H1 (cell line): ENCODE data around the gene KCNB1. TPM values are rescaled to one million over a fixed set of nuclear protein-coding genes. Genes with fewer than 3 reads are reported as not detected.

Experiments
- CTCF ChIA-PET: fragments of 300-600 bp; sonication (Branson Sonifier 250); formaldehyde crosslinking; loops from one replicate; lab custom pipeline; 2021; ENCODE audit not compliant: partially characterized antibody; lab: Charles Lee
- POLR2A ChIA-PET: fragments of 300-600 bp; sonication (Branson Sonifier 250); formaldehyde crosslinking; loops from one replicate; lab custom pipeline; 2021; ENCODE audit warnings: inconsistent platforms; ENCODE audit not compliant: partially characterized antibody; lab: Charles Lee
- DNase-seq, 2 experiments: peaks; one replicate each; pipeline versions ENCODE4 v3.0.0 to v3.0.0-alpha.2; 2010 to 2022; ENCODE audit warnings: low spot score in 2 of 2, low read depth in 1 of 2, mixed read lengths in 1 of 2
- FAIRE-seq: peaks from 2 replicates; lab custom pipeline; 2011; peaks lifted over from hg19 to GRCh38; lab: Jason Lieb, UNC
- H2AFZ ChIP-seq: 2 replicates; pipeline ENCODE4 v1.8.1; 2012; ENCODE audit warnings: low read length, inconsistent platforms
- H2AK5ac ChIP-seq: 2 replicates; pipeline ENCODE4 v1.6.1; 2013; ENCODE audit warnings: low read depth, low read length
- H2BK120ac ChIP-seq: replicated peaks from 2 replicates; pipeline ENCODE3; 2013; ENCODE audit warnings: low read depth, low read length, inconsistent platforms
- H2BK12ac ChIP-seq: 2 replicates; pipeline ENCODE4 v1.6.1; 2013; ENCODE audit warnings: low read depth, low read length
- H2BK15ac ChIP-seq: 2 replicates; pipeline ENCODE4 v1.6.1; 2013; ENCODE audit warnings: low read length
- H2BK20ac ChIP-seq: 2 replicates; pipeline ENCODE4 v1.6.1; 2013; ENCODE audit warnings: low read length
- H2BK5ac ChIP-seq: 2 replicates; pipeline ENCODE4 v1.6.1; 2013; ENCODE audit warnings: low read depth, low read length
- H3K14ac ChIP-seq: 2 replicates; pipeline ENCODE4 v1.6.1; 2013; ENCODE audit warnings: inconsistent platforms; ENCODE audit not compliant: insufficient read length
- H3K18ac ChIP-seq: 2 replicates; pipeline ENCODE4 v1.6.1; 2013; ENCODE audit warnings: low read length; ENCODE audit errors: extremely low read depth
- H3K23ac ChIP-seq: 2 replicates; pipeline ENCODE4 v1.6.1; 2013; ENCODE audit warnings: inconsistent platforms; ENCODE audit not compliant: insufficient read length
- H3K23me2 ChIP-seq: 2 replicates; pipeline ENCODE4 v1.6.1; 2013; ENCODE audit warnings: low read depth, low read length
- H3K27ac ChIP-seq: 2 replicates; pipeline ENCODE4 v1.6.1; 2011; ENCODE audit warnings: low read depth, low read length, inconsistent platforms
- H3K27me3 ChIP-seq, 4 experiments: replicated peaks in 1 of 4; 1 replicate in 1 of 4; 2 replicates in 3 of 4; pipeline versions ENCODE4 v1.6.1 to v1.8.1; 2011 to 2013; ENCODE audit warnings: low read length in 3 of 4, mild to moderate bottlenecking in 3 of 4, inconsistent platforms in 2 of 4, mixed read lengths in 2 of 4, moderate library complexity in 1 of 4; ENCODE audit not compliant: control insufficient read depth in 3 of 4, insufficient read depth in 3 of 4; ENCODE audit errors: extremely low read depth in 1 of 4
- H3K36me3 ChIP-seq, 4 experiments: 2 replicates each; pipeline versions ENCODE4 v1.6.1 to v1.8.1; 2011 to 2013; ENCODE audit warnings: mild to moderate bottlenecking in 4 of 4, low read length in 3 of 4, moderate library complexity in 2 of 4, control low read depth in 1 of 4, inconsistent platforms in 1 of 4; ENCODE audit not compliant: insufficient read depth in 4 of 4, control insufficient read depth in 2 of 4
- H3K4ac ChIP-seq: replicated peaks from 2 replicates; pipeline ENCODE3; 2013; ENCODE audit warnings: low read length, low read depth, mixed read lengths, inconsistent platforms; ENCODE audit not compliant: insufficient read length
- H3K4me1 ChIP-seq, 4 experiments: replicated peaks in 1 of 4; 1 replicate in 1 of 4; 2 replicates in 3 of 4; pipeline versions ENCODE4 v1.6.1 to v1.8.1; 2011 to 2013; ENCODE audit warnings: low read length in 3 of 4, inconsistent platforms in 2 of 4, mixed read lengths in 1 of 4; ENCODE audit not compliant: insufficient read depth in 4 of 4, control insufficient read depth in 3 of 4
- H3K4me2 ChIP-seq, 2 experiments: 2 replicates each; pipeline versions ENCODE4 v1.6.1 to v1.8.1; 2011 to 2013; ENCODE audit warnings: low read depth in 2 of 2, low read length in 2 of 2, control low read depth in 1 of 2, inconsistent platforms in 1 of 2, mild to moderate bottlenecking in 1 of 2; ENCODE audit not compliant: insufficient read depth in 1 of 2
- H3K4me3 ChIP-seq, 4 experiments: fragments of 200-600, 300-600 bp in 1 of 4; sonication (generic), shearing (Covaris generic), sonication (Bioruptor Twin) in 1 of 4; 2 replicates each; pipeline versions ENCODE4 v1.5.1 to v1.8.1; 2011 to 2016; ENCODE audit warnings: low read length in 4 of 4, low read depth in 3 of 4, control low read depth in 2 of 4, inconsistent platforms in 2 of 4, mild to moderate bottlenecking in 2 of 4, mixed read lengths in 1 of 4, moderate library complexity in 1 of 4; ENCODE audit not compliant: insufficient read depth in 2 of 4; ENCODE audit errors: extremely low read depth in 1 of 4
- H3K56ac ChIP-seq: replicated peaks from 2 replicates; pipeline ENCODE3; 2013; ENCODE audit warnings: low read depth, mild to moderate bottlenecking, mixed read lengths, low read length, inconsistent platforms; ENCODE audit not compliant: insufficient read length
- H3K79me1 ChIP-seq: 2 replicates; pipeline ENCODE4 v1.6.1; 2013; ENCODE audit warnings: low read depth, low read length, control low read depth
- H3K79me2 ChIP-seq, 2 experiments: 2 replicates each; pipeline versions ENCODE4 v1.6.1 to v1.8.1; 2012 to 2013; ENCODE audit warnings: low read length in 2 of 2, mild to moderate bottlenecking in 2 of 2, inconsistent platforms in 1 of 2; ENCODE audit not compliant: insufficient read depth in 2 of 2, control insufficient read depth in 1 of 2
- H3K9ac ChIP-seq, 4 experiments: replicated peaks in 1 of 4; 1 replicate in 1 of 4; 2 replicates in 3 of 4; pipeline versions ENCODE4 v1.6.1 to v1.8.1; 2011 to 2013; ENCODE audit warnings: low read depth in 3 of 4, low read length in 3 of 4, control low read depth in 2 of 4, mild to moderate bottlenecking in 2 of 4, moderate library complexity in 2 of 4, inconsistent platforms in 1 of 4; ENCODE audit errors: extremely low read depth in 1 of 4
- H3K9me3 ChIP-seq, 2 experiments: 2 replicates each; pipeline versions ENCODE4 v1.6.1 to v1.8.1; 2012 to 2013; ENCODE audit warnings: mild to moderate bottlenecking in 2 of 2, moderate library complexity in 2 of 2, control low read depth in 1 of 2, inconsistent platforms in 1 of 2, low read depth in 1 of 2, low read length in 1 of 2, mixed read lengths in 1 of 2; ENCODE audit not compliant: insufficient read depth in 2 of 2
- H4K20me1 ChIP-seq, 2 experiments: replicated peaks in 1 of 2; 2 replicates each; pipeline versions ENCODE3 to v1.8.1; 2011 to 2013; ENCODE audit warnings: inconsistent platforms in 2 of 2, low read length in 2 of 2, mild to moderate bottlenecking in 1 of 2; ENCODE audit not compliant: insufficient read depth in 2 of 2, control insufficient read depth in 1 of 2
- H4K5ac ChIP-seq: 2 replicates; pipeline ENCODE4 v1.6.1; 2013; ENCODE audit warnings: low read length, low read depth, mixed read lengths, inconsistent platforms; ENCODE audit not compliant: insufficient read length
- H4K8ac ChIP-seq: 2 replicates; pipeline ENCODE4 v1.8.0; 2013; ENCODE audit warnings: mild to moderate bottlenecking, moderate library complexity, low read length, inconsistent platforms; ENCODE audit not compliant: insufficient read depth; ENCODE audit errors: extremely low read depth
- H4K91ac ChIP-seq: replicated peaks from 2 replicates; pipeline ENCODE3; 2013; ENCODE audit warnings: low read length, mixed read lengths, inconsistent platforms; ENCODE audit not compliant: insufficient read length
- CEBPB ChIP-seq: IDR thresholded peaks from 2 replicates; pipeline ENCODE4 v1.6.1; 2012; ENCODE audit warnings: low read depth, low read length
- RFX5 ChIP-seq: IDR thresholded peaks from 2 replicates; pipeline ENCODE4 v1.6.1; 2011; ENCODE audit warnings: low read depth, low read length, improper control_type of control experiment, borderline replicate concordance
- SAP30 ChIP-seq: fragments of 300-600 bp; sonication (generic); IDR thresholded peaks from 2 replicates; pipeline ENCODE4 v1.7.1; 2012; ENCODE audit warnings: low read length, moderate library complexity, mild to moderate bottlenecking, inconsistent platforms; ENCODE audit not compliant: insufficient read depth, insufficient replicate concordance
- SUZ12 ChIP-seq: fragments of 200-600 bp; sonication (generic); IDR thresholded peaks from 2 replicates; pipeline ENCODE4 v1.6.1; 2012; ENCODE audit warnings: mild to moderate bottlenecking, inconsistent platforms, low read length, moderate library complexity, mixed read lengths
- TBP ChIP-seq: IDR thresholded peaks from 2 replicates; pipeline ENCODE4 v1.6.1; 2011; ENCODE audit warnings: low read depth, low read length, improper control_type of control experiment
- TEAD4 ChIP-seq: IDR thresholded peaks from 2 replicates; pipeline ENCODE4 v1.6.1; 2012; ENCODE audit warnings: low read depth, low read length, inconsistent platforms, mixed read lengths
- WGBS, 2 experiments: shearing (Covaris generic) in 1 of 2; methylation state at CpG; one replicate each; pipeline versions ENCODE4 v1.1.6 to v1.1.7; 2013 to 2015; ENCODE audit warnings: low lambda C conversion rate in 2 of 2, mixed read lengths in 2 of 2, inconsistent platforms in 1 of 2, low coverage in 1 of 2, missing lambda C conversion rate in 1 of 2; ENCODE audit not compliant: insufficient replicate concordance in 2 of 2, insufficient coverage in 1 of 2, insufficient read length in 1 of 2; ENCODE audit errors: extremely low coverage in 1 of 2, missing lambda C conversion rate in 1 of 2; 5-methylcytosine and 5-hydroxymethylcytosine counted together
- polyA plus RNA-seq, 7 experiments: library from polyadenylated mRNA; depleted of rRNA in 3 of 7; stranded (reverse) in 5 of 7; unstranded in 2 of 7; fragments of >200 nt in 5 of 7; fragments of 200-250 nt in 2 of 7; gene quantifications; 1 replicate in 5 of 7; 2 replicates in 1 of 7; 4 replicates in 1 of 7; pipeline versions ENCODE4 v1.2.1 to v1.2.3, GENCODE V29; 2011 to 2013; ENCODE audit warnings: missing spikeins in 2 of 7, mixed read lengths in 2 of 7
- total RNA-seq: library from RNA; stranded (reverse); fragmentation: NEBNext Ultra II Directional; extraction: Animal tissue kit (Norgen Biotek cat#: 25700); gene quantifications from 2 replicates; pipeline ENCODE4 v1.2.1, GENCODE V29; 2021

Gene KCNB1
- total and polyA plus RNA-seq, 2 of the 8 experiments (the other 6 are each of a cell fraction or from before 2014, with no cell fraction given), result 0.58 to 0.67 TPM

- H3K79me2 ChIP-seq, result no peaks in the 10 kb centered on the region
- no peak overlapping the region for H2AK5ac ChIP-seq
- H4K8ac ChIP-seq, result no peak overlapping the region
- H2BK12ac ChIP-seq, result no peak overlapping the region
- 79% methylated on average over 9 of the region's 9 CpGs; no CpG with 5 or more reads in 1 of the 2 experiments for WGBS, 2 experiments
- H3K4me3 ChIP-seq, result no peak overlapping the region
- DNase-seq, result no peak
- H3K36me3 ChIP-seq, result no peaks in the 10 kb centered on the region
- no peak overlapping the region for H3K18ac ChIP-seq
- no peak overlapping the region for H2BK20ac ChIP-seq
- H2AFZ ChIP-seq, result no peak overlapping the region
- H3K14ac ChIP-seq, result no peak overlapping the region
- no peaks in the 10 kb centered on the region for H3K4me1 ChIP-seq
- no peak overlapping the region for H3K56ac ChIP-seq
- H4K91ac ChIP-seq, result no peak overlapping the region
- no peak overlapping the region for H3K4me2 ChIP-seq
- no peaks in the 10 kb centered on the region for H3K79me1 ChIP-seq
- ChIA-PET POLR2A (interaction anchor here (1.5 kb wide), 1 partner anchor 11 kb away, joined by 4 read pairs; no protein-coding TSS in a partner anchor), CTCF (interaction anchor here (0.6 to 3.1 kb wide), 7 partner anchors 10 to 396 kb away, joined by 3 to 13 read pairs (median 4); no protein-coding TSS in a partner anchor)
- H2BK120ac ChIP-seq, result no peak overlapping the region
- no peak overlapping the region for H2BK15ac ChIP-seq
- no peaks in the 10 kb centered on the region for H3K9me3 ChIP-seq
- H3K9ac ChIP-seq, result no peak overlapping the region; a peak in 1 of 7 replicates
- FAIRE-seq, result no peak
- no peaks in the 10 kb centered on the region for H3K27me3 ChIP-seq
- H3K23me2 ChIP-seq, result peaks cover 2% of the 10 kb centered on the region; the same call in 1 of the 2 replicates
- no peak for TF ChIP-seq TEAD4
- TF ChIP-seq TBP, result no peak
- TF ChIP-seq SUZ12, result no peak
- TF ChIP-seq SAP30, result no peak
- no peak for TF ChIP-seq RFX5
- no peak for TF ChIP-seq CEBPB
- TF ChIP-seq, all 59 proteins: peak for 0
- no peak overlapping the region for H4K5ac ChIP-seq
- H4K20me1 ChIP-seq, result no peaks in the 10 kb centered on the region
- H3K4ac ChIP-seq, result no peak overlapping the region
- H3K27ac ChIP-seq, result no peak overlapping the region
- no peak overlapping the region for H3K23ac ChIP-seq
- H2BK5ac ChIP-seq, result no peak overlapping the region
These were observed 137.5 kb downstream of the KCNB1 start for GRCh38 chr20:49344975-49345374.
